Psoas muscle (tissue), 8 donors: ENCODE data around the gene PRSS37. TPM values are rescaled to one million over a fixed set of nuclear protein-coding genes. Genes with fewer than 3 reads are reported as not detected.
"Not testable (repeated sequence)": the region's sequence is repeated elsewhere in the genome, so short reads cannot be mapped to it uniquely, and the experiment has no call there.

Source experiments
- ATAC-seq, 4 donors: fragments of 200-7000 bp; cut with Tn5 transposase; one replicate each; pipeline ENCODE4 v1.9.1; 2020; ENCODE audit warnings: moderate library complexity in 3 of 4, mild to moderate bottlenecking in 2 of 4
- DNase-seq, 2 donors: peaks; one replicate each; pipeline ENCODE4 v3.0.0-alpha.2; 2020
- H3K27ac ChIP-seq: fragments of 200-600 bp; one replicate; pipeline ENCODE4 v1.8.0; 2022
- H3K27me3 ChIP-seq, 3 donors: fragments of 200-600 bp in 1 of 3; one replicate each; pipeline versions ENCODE4 v1.6.1 to v1.8.0; 2013 to 2022; ENCODE audit warnings: low read length in 2 of 3, mild to moderate bottlenecking in 2 of 3, moderate library complexity in 1 of 3; ENCODE audit not compliant: insufficient read depth in 3 of 3
- H3K36me3 ChIP-seq, 2 donors: fragments of 200-600 bp in 1 of 2; one replicate each; pipeline versions ENCODE4 v1.6.1 to v1.8.0; 2013 to 2022; ENCODE audit warnings: low read depth in 1 of 2, mild to moderate bottlenecking in 1 of 2, moderate library complexity in 1 of 2; ENCODE audit not compliant: insufficient read depth in 1 of 2
- H3K4me1 ChIP-seq: fragments of 200-600 bp; one replicate; pipeline ENCODE4 v1.8.0; 2022
- H3K4me3 ChIP-seq: fragments of 200-600 bp; one replicate; pipeline ENCODE4 v1.8.0; 2022; ENCODE audit warnings: mild to moderate bottlenecking
- H3K9me3 ChIP-seq: fragments of 200-600 bp; one replicate; pipeline ENCODE4 v1.8.0; 2022
- WGBS, 3 donors: extraction: QIAGEN DNeasy Blood & Tissue Kit; methylation state at CpG; one replicate each; pipeline versions ENCODE4 v1.1.6 to v1.1.7; 2013; 5-methylcytosine and 5-hydroxymethylcytosine counted together
- intact Hi-C, 2 donors: fragments of 100-400 bp; cut with DNase I; formaldehyde crosslinking; loops; one replicate each; pipeline versions ENCODE4 v1.11.0 to v1.14.2; 2022
- polyA plus RNA-seq, 3 donors: library from polyadenylated mRNA; stranded (reverse); fragments of 200-250 nt; gene quantifications; one replicate each; pipeline ENCODE4 v1.2.3, GENCODE V29; 2013
- total RNA-seq, 4 donors: library from RNA; stranded (reverse); fragmentation: NEBNext Ultra II Directional in 2 of 4; extraction: Animal tissue kit (Norgen Biotek cat#: 25700) in 2 of 4; gene quantifications; one replicate each; pipeline versions ENCODE4 v1.2.1 to v1.2.4, GENCODE V29; 2021 to 2023
- TF ChIP-seq, protein P1 (sequence below): fragments of 200-600 bp; IDR thresholded peaks from one replicate; pipeline ENCODE4 v1.8.0; 2022; ENCODE audit warnings: antibody characterized with exemption
- donor health status: healthy with polysubstance abuse.
- donor health status: DM: no; HTN: no; CAD: no; lungs with moderate emphysema.
- donor health status: Bipolar disorder and iron deficiency.
- donor health status: healthy.
- donor health status: DM: yes; HTN: yes; CAD: no.
- donor health status: DM: no; HTN: no; CAD: no.
- donor health status: DM: no; HTN: no; CAD: no.
- donor health status: DM: yes; HTN: yes; CAD: no.

The PRSS37 gene
- total and polyA plus RNA-seq, 7 donors = not detected

DNA sequence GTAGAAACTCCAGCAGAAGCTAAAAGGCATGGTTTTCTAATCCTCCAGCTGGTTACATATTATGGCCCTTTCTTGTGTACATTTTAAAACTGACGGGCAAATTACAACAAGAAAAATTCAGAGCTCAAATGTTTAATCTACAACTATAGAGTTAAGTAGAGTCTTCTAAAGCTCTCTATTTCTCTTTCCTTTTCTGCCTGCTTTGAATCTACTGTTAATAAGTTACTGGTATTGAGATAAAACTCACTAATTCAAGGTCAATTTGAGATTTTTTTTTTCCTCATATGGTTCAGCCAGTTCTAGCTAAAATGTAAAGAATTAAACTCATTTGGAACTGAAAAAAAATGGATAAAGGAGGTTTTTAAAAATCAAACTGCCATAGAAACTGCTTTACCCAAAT is 1.6 kb upstream of the PRSS37 start:
- Histone ChIP-seq H3K36me3 (no peaks in the 10 kb centered on the region), H3K4me1 (no peaks in the 10 kb centered on the region), H3K4me3 (no peak overlapping the region), H3K27me3 (no peaks in the 10 kb centered on the region), H3K9me3 (no peaks in the 10 kb centered on the region), H3K27ac (no peak overlapping the region)
- whole genome bisulfite sequencing, 3 donors = 71 to 91% (median 77%) methylated on average over 1 of the region's 1 CpG
- no peak for ATAC-seq
- TF ChIP-seq, protein P1, sequence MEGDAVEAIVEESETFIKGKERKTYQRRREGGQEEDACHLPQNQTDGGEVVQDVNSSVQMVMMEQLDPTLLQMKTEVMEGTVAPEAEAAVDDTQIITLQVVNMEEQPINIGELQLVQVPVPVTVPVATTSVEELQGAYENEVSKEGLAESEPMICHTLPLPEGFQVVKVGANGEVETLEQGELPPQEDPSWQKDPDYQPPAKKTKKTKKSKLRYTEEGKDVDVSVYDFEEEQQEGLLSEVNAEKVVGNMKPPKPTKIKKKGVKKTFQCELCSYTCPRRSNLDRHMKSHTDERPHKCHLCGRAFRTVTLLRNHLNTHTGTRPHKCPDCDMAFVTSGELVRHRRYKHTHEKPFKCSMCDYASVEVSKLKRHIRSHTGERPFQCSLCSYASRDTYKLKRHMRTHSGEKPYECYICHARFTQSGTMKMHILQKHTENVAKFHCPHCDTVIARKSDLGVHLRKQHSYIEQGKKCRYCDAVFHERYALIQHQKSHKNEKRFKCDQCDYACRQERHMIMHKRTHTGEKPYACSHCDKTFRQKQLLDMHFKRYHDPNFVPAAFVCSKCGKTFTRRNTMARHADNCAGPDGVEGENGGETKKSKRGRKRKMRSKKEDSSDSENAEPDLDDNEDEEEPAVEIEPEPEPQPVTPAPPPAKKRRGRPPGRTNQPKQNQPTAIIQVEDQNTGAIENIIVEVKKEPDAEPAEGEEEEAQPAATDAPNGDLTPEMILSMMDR = no peak
- intact Hi-C loops = no loop called here
- no peak for DNase-seq

DNA sequence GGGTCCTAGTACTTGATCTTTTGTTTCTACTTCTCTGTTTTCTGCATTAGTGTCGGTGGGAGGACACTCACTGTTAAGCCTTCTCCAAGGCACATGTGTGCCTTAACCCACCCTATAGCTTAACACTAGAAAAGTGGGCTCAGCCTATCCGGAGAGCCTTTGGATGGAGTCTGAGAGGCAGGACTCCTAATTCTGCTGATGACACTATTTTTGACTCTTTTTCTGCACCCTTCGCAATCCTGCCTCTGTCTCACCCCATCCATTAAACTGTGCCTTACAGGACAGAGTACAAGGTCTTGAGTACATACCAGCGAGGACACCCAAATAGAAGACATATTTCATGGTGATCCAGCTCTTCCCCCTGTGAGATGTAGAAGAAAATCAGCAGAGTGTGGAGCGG is 577 bp downstream of the PRSS37 start:
- no peaks in the 10 kb centered on the region for H3K9me3 ChIP-seq
- no peaks in the 10 kb centered on the region for H3K27me3 ChIP-seq
- intact Hi-C loops = no loop called here
- ATAC-seq = no peak
- no peaks in the 10 kb centered on the region for H3K36me3 ChIP-seq
- 89 to 93% (median 92%) methylated on average over 5 of the region's 5 CpGs for WGBS, 3 donors
- DNase-seq = no peak
- no peaks in the 10 kb centered on the region for H3K4me1 ChIP-seq
- TF ChIP-seq, protein P1 = no peak
- H3K4me3 ChIP-seq = no peak overlapping the region
- no peak overlapping the region for H3K27ac ChIP-seq

DNA sequence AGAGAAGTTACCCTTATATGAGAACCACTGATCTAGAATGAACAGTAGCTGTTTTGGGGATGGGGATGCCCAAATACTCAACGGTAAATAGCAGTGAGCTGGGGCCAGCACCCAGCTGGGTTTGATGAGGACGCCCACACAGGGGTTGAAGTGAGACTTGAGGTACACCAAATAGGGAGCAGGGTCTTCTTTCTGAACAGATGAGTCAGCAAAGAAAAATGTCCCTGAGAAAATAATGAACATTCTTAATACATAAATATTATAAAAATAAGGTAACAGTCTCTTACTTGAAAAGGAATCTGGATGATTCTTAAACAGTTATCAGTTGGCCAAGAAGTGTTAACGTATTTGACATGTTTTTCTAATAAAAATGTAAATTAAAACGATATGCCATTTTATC is 2.0 kb downstream of the PRSS37 start:
- DNase-seq (no peak), ATAC-seq (no peak)
- no peaks in the 10 kb centered on the region for H3K4me1 ChIP-seq
- intact Hi-C loops = no loop called here
- no peak overlapping the region for H3K4me3 ChIP-seq
- no peaks in the 10 kb centered on the region for H3K9me3 ChIP-seq
- whole genome bisulfite sequencing, 3 donors = 81 to 89% (median 87%) methylated on average over 4 of the region's 4 CpGs
- no peaks in the 10 kb centered on the region for H3K36me3 ChIP-seq
- no peaks in the 10 kb centered on the region for H3K27me3 ChIP-seq
- TF ChIP-seq, protein P1 = no peak
- no peak overlapping the region for H3K27ac ChIP-seq

DNA sequence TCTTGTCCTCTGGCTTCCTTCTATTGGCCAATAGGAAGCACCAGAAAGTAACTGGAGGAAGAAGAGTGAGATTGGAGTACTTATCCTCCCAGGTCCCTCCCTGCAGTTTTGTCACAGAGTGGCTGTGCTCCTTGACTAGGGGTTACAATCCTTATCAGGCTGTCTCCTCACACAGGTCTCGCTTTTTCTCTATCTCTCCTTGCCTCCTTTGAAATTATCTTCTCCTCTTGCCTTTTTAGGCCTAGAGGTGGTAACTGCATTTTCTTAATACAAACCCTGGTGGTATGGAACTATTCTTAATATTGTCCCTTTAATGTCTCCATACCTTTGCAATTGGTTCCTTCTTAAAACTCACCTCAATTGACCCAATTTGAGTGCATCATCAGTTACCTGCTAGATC is 2.7 kb downstream of the PRSS37 start:
- WGBS, 3 donors = 87 to 89% (median 87%) methylated on average over 1 of the region's 1 CpG
- H3K36me3 ChIP-seq = no peaks in the 10 kb centered on the region
- no peaks in the 10 kb centered on the region for H3K4me1 ChIP-seq
- DNase-seq (no peak), ATAC-seq (no peak)
- H3K27ac ChIP-seq = no peak overlapping the region
- no peaks in the 10 kb centered on the region for H3K27me3 ChIP-seq
- TF ChIP-seq, protein P1 = no peak
- H3K4me3 ChIP-seq = no peak overlapping the region
- intact Hi-C loops = no loop called here
- H3K9me3 ChIP-seq = no peaks in the 10 kb centered on the region

DNA sequence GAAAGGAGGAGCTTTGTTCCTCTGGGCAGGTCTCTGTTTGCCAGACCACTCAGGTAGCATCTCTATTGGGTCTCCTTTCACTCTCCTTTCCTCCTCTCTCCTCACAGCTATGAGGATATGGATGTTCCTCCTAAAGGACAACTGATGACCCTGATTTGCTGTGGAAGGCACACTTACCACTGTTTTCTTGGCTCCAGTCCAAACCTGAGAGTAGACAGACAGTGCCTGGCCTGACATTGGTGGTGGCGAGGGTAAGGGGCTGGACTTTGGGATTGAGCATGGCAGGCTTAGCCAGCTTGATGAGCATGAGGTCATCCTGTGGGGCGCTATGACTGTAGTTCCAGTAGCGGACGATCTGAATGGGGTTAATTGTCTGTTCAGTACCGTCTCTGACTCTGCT is 3.6 kb downstream of the PRSS37 start:
- TF ChIP-seq, protein P1 = no peak
- ATAC-seq (no peak), DNase-seq (no peak)
- H3K27ac ChIP-seq = no peak overlapping the region
- intact Hi-C loops = no loop called here
- no peaks in the 10 kb centered on the region for H3K27me3 ChIP-seq
- no peaks in the 10 kb centered on the region for H3K9me3 ChIP-seq
- H3K4me3 ChIP-seq = no peak overlapping the region
- 88 to 92% (median 90%) methylated on average over 5 of the region's 5 CpGs for WGBS, 3 donors
- no peaks in the 10 kb centered on the region for H3K36me3 ChIP-seq
- H3K4me1 ChIP-seq = no peaks in the 10 kb centered on the region

DNA sequence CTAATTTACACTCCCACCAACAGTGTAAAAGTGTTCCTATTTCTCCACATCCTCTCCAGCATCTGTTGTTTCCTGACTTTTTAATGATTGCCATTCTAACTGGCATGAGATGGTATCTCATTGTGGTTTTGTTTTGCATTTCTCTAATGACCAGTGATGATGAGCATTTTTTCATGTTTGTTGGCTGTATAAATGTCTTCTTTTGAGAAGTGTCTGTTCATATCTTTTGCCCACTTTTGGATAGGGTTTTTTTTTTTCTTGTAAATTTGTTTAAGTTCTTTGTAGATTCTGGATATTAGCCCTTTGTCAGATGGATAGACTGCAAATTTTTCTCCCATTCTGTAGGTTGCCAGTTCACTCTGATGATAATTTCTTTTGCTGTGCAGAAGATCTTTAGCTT is 18.9 kb downstream of the PRSS37 start:
- H3K27ac ChIP-seq, H3K36me3 ChIP-seq, H3K4me1 ChIP-seq, ATAC-seq, intact Hi-C loops, H3K4me3 ChIP-seq, DNase-seq, H3K27me3 ChIP-seq: not testable (repeated sequence)
- H3K9me3 ChIP-seq = peaks cover 35% of the 10 kb centered on the region
